Measurements from ENCODE around the gene JMJD8. TPM values are rescaled to one million over a fixed set of nuclear protein-coding genes. Genes with fewer than 3 reads are reported as not detected.
A peak's percentile ranks its signal among the peaks of the same experiment; 100 is the strongest.

The JMJD8 gene
- total and polyA plus RNA-seq, 5 donors from 2014 or later, result 22.7 to 36.2 (median 32.3) TPM

GRCh38 chr16:674214-674881 is 9.8 kb downstream of the JMJD8 start:
- Histone ChIP-seq H3K36me3 (ENCODE audit: control insufficient read depth, insufficient read depth, low read length) (peaks cover 17% of the 10 kb centered on the region), H3K27me3 (ENCODE audit: control insufficient read depth, insufficient read depth, low read length) (no peaks in the 10 kb centered on the region), H3K4me3 (ENCODE audit: low read depth, low read length) (no peak overlapping the region), H3K9me3 (ENCODE audit: control insufficient read depth in 2 of 2, low read length in 2 of 2) (no peaks in the 10 kb centered on the region), H3K27ac (ENCODE audit: insufficient read depth, low read length, poor library complexity, severe bottlenecking) (no peak overlapping the region), H3K4me1 (ENCODE audit: control insufficient read depth, insufficient read depth, low read length, poor library complexity, severe bottlenecking) (peaks cover 18% of the 10 kb centered on the region)
- Mint-ChIP-seq H3K9me3 (no peaks in the 10 kb centered on the region), H3K36me3 (no peaks in the 10 kb centered on the region), H3K27ac (no peak overlapping the region), H3K4me3 (peak overlapping the region in 3 of 4 donors; percentile 24 to 92 (median 60)), H3K4me1 (peaks cover 0 to 18% (median 3%) of the 10 kb centered on the region in 4 donors), H3K27me3 (no peaks in the 10 kb centered on the region)
- ATAC-seq (ENCODE audit: low read depth in 2 of 2), result no peak
- no peak for DNase-seq

GRCh38 chr16:673399-673991 is 10.6 kb downstream of the JMJD8 start:
- H3K27ac Mint-ChIP-seq, result no peak overlapping the region
- no peaks in the 10 kb centered on the region for H3K9me3 ChIP-seq (ENCODE audit: control insufficient read depth in 2 of 2, low read length in 2 of 2)

GRCh38 chr16:672851-673250 is 11.3 kb downstream of the JMJD8 start:
- no peak overlapping the region for H3K27ac Mint-ChIP-seq
- Histone ChIP-seq H3K4me1 (ENCODE audit: control insufficient read depth, insufficient read depth, low read length, poor library complexity, severe bottlenecking) (peaks cover 24% of the 10 kb centered on the region), H3K9me3 (ENCODE audit: control insufficient read depth in 2 of 2, low read length in 2 of 2) (no peaks in the 10 kb centered on the region), H3K27ac (ENCODE audit: insufficient read depth, low read length, poor library complexity, severe bottlenecking) (no peak overlapping the region), H3K36me3 (ENCODE audit: control insufficient read depth, insufficient read depth, low read length) (peaks cover 17% of the 10 kb centered on the region), H3K27me3 (ENCODE audit: control insufficient read depth, insufficient read depth, low read length) (no peaks in the 10 kb centered on the region), H3K4me3 (ENCODE audit: low read depth, low read length) (no peak overlapping the region)
- no peaks in the 10 kb centered on the region for H3K36me3 Mint-ChIP-seq
- no peak for DNase-seq
- no peak for ATAC-seq (ENCODE audit: low read depth in 2 of 2)
- H3K27me3 Mint-ChIP-seq, result no peaks in the 10 kb centered on the region
- H3K4me3 Mint-ChIP-seq, result peak overlapping the region in 2 of 4 donors; percentile 28 to 43
- no peaks in the 10 kb centered on the region for H3K9me3 Mint-ChIP-seq
- H3K4me1 Mint-ChIP-seq, result peaks cover 0 to 21% (median 0%) of the 10 kb centered on the region in 4 donors

More at GRCh38 chr16:673399-673991, 10.6 kb downstream of the JMJD8 start:
- Histone ChIP-seq H3K27ac (ENCODE audit: insufficient read depth, low read length, poor library complexity, severe bottlenecking) (no peak overlapping the region), H3K4me3 (ENCODE audit: low read depth, low read length) (no peak overlapping the region), H3K36me3 (ENCODE audit: control insufficient read depth, insufficient read depth, low read length) (peaks cover 17% of the 10 kb centered on the region), H3K4me1 (ENCODE audit: control insufficient read depth, insufficient read depth, low read length, poor library complexity, severe bottlenecking) (peaks cover 21% of the 10 kb centered on the region), H3K27me3 (ENCODE audit: control insufficient read depth, insufficient read depth, low read length) (no peaks in the 10 kb centered on the region)
- ATAC-seq (ENCODE audit: low read depth in 2 of 2) (no peak), DNase-seq (no peak)
- H3K9me3 Mint-ChIP-seq, result no peaks in the 10 kb centered on the region
- H3K36me3 Mint-ChIP-seq, result no peaks in the 10 kb centered on the region
- peaks cover 0 to 19% (median 0%) of the 10 kb centered on the region in 4 donors for H3K4me1 Mint-ChIP-seq
- H3K4me3 Mint-ChIP-seq, result no peak overlapping the region
- no peaks in the 10 kb centered on the region for H3K27me3 Mint-ChIP-seq

GRCh38 chr16:672371-672770 is 11.8 kb downstream of the JMJD8 start:
- no peak for DNase-seq
- no peaks in the 10 kb centered on the region for H3K36me3 Mint-ChIP-seq
- no peak for ATAC-seq (ENCODE audit: low read depth in 2 of 2)
- H3K4me3 Mint-ChIP-seq, result no peak overlapping the region
- no peak overlapping the region for H3K27ac Mint-ChIP-seq
- Histone ChIP-seq H3K27me3 (ENCODE audit: control insufficient read depth, insufficient read depth, low read length) (no peaks in the 10 kb centered on the region), H3K4me1 (ENCODE audit: control insufficient read depth, insufficient read depth, low read length, poor library complexity, severe bottlenecking) (peaks cover 29% of the 10 kb centered on the region), H3K9me3 (ENCODE audit: control insufficient read depth in 2 of 2, low read length in 2 of 2) (no peaks in the 10 kb centered on the region), H3K36me3 (ENCODE audit: control insufficient read depth, insufficient read depth, low read length) (peaks cover 17% of the 10 kb centered on the region), H3K4me3 (ENCODE audit: low read depth, low read length) (no peak overlapping the region), H3K27ac (ENCODE audit: insufficient read depth, low read length, poor library complexity, severe bottlenecking) (no peak overlapping the region)
- H3K4me1 Mint-ChIP-seq, result peaks cover 0 to 26% (median 2%) of the 10 kb centered on the region in 4 donors
- H3K9me3 Mint-ChIP-seq, result no peaks in the 10 kb centered on the region
- H3K27me3 Mint-ChIP-seq, result no peaks in the 10 kb centered on the region

- DNase-seq (no peak), ATAC-seq (ENCODE audit: low read depth in 2 of 2) (no peak)
- Histone ChIP-seq H3K36me3 (ENCODE audit: control insufficient read depth, insufficient read depth, low read length) (peaks cover 17% of the 10 kb centered on the region), H3K9me3 (ENCODE audit: control insufficient read depth in 2 of 2, low read length in 2 of 2) (no peaks in the 10 kb centered on the region), H3K27ac (ENCODE audit: insufficient read depth, low read length, poor library complexity, severe bottlenecking) (no peak overlapping the region), H3K27me3 (ENCODE audit: control insufficient read depth, insufficient read depth, low read length) (no peaks in the 10 kb centered on the region), H3K4me3 (ENCODE audit: low read depth, low read length) (no peak overlapping the region), H3K4me1 (ENCODE audit: control insufficient read depth, insufficient read depth, low read length, poor library complexity, severe bottlenecking) (peaks cover 36% of the 10 kb centered on the region)
- Mint-ChIP-seq H3K36me3 (no peaks in the 10 kb centered on the region), H3K27me3 (no peaks in the 10 kb centered on the region), H3K9me3 (no peaks in the 10 kb centered on the region), H3K27ac (no peak overlapping the region), H3K4me1 (peaks cover 0 to 20% (median 2%) of the 10 kb centered on the region in 4 donors), H3K4me3 (peak overlapping the region in 3 of 4 donors; percentile 56 to 66 (median 61))
Observed at GRCh38 chr16:671353-672131, 12.6 kb downstream of the JMJD8 start.

GRCh38 chr16:670485-671352 is 13.4 kb downstream of the JMJD8 start:
- Histone ChIP-seq H3K27me3 (ENCODE audit: control insufficient read depth, insufficient read depth, low read length) (no peaks in the 10 kb centered on the region), H3K36me3 (ENCODE audit: control insufficient read depth, insufficient read depth, low read length) (peaks cover 17% of the 10 kb centered on the region), H3K4me3 (ENCODE audit: low read depth, low read length) (no peak overlapping the region), H3K27ac (ENCODE audit: insufficient read depth, low read length, poor library complexity, severe bottlenecking) (no peak overlapping the region), H3K4me1 (ENCODE audit: control insufficient read depth, insufficient read depth, low read length, poor library complexity, severe bottlenecking) (peaks cover 36% of the 10 kb centered on the region), H3K9me3 (ENCODE audit: control insufficient read depth in 2 of 2, low read length in 2 of 2) (no peaks in the 10 kb centered on the region)
- no peaks in the 10 kb centered on the region for H3K27me3 Mint-ChIP-seq
- H3K4me3 Mint-ChIP-seq, result peak overlapping the region in 3 of 4 donors; percentile 66 to 71 (median 67)
- ATAC-seq (ENCODE audit: low read depth in 2 of 2) (no peak), DNase-seq (no peak)
- H3K27ac Mint-ChIP-seq, result no peak overlapping the region
- no peaks in the 10 kb centered on the region for H3K9me3 Mint-ChIP-seq
- peaks cover 0 to 20% (median 2%) of the 10 kb centered on the region in 4 donors for H3K4me1 Mint-ChIP-seq
- H3K36me3 Mint-ChIP-seq, result no peaks in the 10 kb centered on the region

- Histone ChIP-seq H3K4me3 (ENCODE audit: low read depth, low read length) (no peak overlapping the region), H3K36me3 (ENCODE audit: control insufficient read depth, insufficient read depth, low read length) (peaks cover 17% of the 10 kb centered on the region), H3K4me1 (ENCODE audit: control insufficient read depth, insufficient read depth, low read length, poor library complexity, severe bottlenecking) (peaks cover 26% of the 10 kb centered on the region), H3K9me3 (ENCODE audit: control insufficient read depth in 2 of 2, low read length in 2 of 2) (no peaks in the 10 kb centered on the region), H3K27ac (ENCODE audit: insufficient read depth, low read length, poor library complexity, severe bottlenecking) (no peak overlapping the region), H3K27me3 (ENCODE audit: control insufficient read depth, insufficient read depth, low read length) (no peaks in the 10 kb centered on the region)
- peak overlapping the region; percentile 38 to 75 (median 60) for H3K4me3 Mint-ChIP-seq
- H3K36me3 Mint-ChIP-seq, result no peaks in the 10 kb centered on the region
- DNase-seq, result no peak
- H3K27me3 Mint-ChIP-seq, result no peaks in the 10 kb centered on the region
- H3K4me1 Mint-ChIP-seq, result peaks cover 0 to 13% (median 2%) of the 10 kb centered on the region in 4 donors
- no peak for ATAC-seq (ENCODE audit: low read depth in 2 of 2)
- no peaks in the 10 kb centered on the region for H3K9me3 Mint-ChIP-seq
- H3K27ac Mint-ChIP-seq, result peak overlapping the region in 1 of 3 donors; percentile 65
Observed at GRCh38 chr16:669666-670065, 14.5 kb downstream of the JMJD8 start.
